Coronary artery (tissue), 2 donors: ENCODE data around the gene HNRNPA0.

ENCODE experiments used
- DNase-seq: peaks from one replicate; pipeline ENCODE4 v3.0.0-alpha.2; 2017; ENCODE audit warnings: low spot score
- H3K27ac ChIP-seq, 2 donors: fragments of 200-600 bp; sonication (generic); one replicate each; pipeline ENCODE4 v1.5.1; 2016 to 2019
- H3K4me3 ChIP-seq: fragments of 200-600 bp; sonication (generic); 2 replicates; pipeline ENCODE4 v1.5.1; 2016; ENCODE audit warnings: mild to moderate bottlenecking, moderate library complexity
- CTCF ChIP-seq: fragments of 200-600 bp; sonication (generic); IDR thresholded peaks from one replicate; pipeline ENCODE4 v1.5.1; 2019; ENCODE audit warnings: antibody characterized with exemption

HNRNPA0 gene

GRCh38 chr5:137727623-137728022 lies 26.5 kb downstream of the HNRNPA0 start:
- Histone ChIP-seq H3K27ac (no peak overlapping the region), H3K4me3 (no peak overlapping the region)
- no peak for DNase-seq
- TF ChIP-seq CTCF = no peak

- Histone ChIP-seq H3K4me3 (no peak overlapping the region), H3K27ac (no peak overlapping the region)
- TF ChIP-seq CTCF = no peak
- no peak for DNase-seq
Observed at GRCh38 chr5:137724251-137724650, 29.9 kb downstream of the HNRNPA0 start.

GRCh38 chr5:137718611-137719010 lies 35.6 kb downstream of the HNRNPA0 start:
- no peak overlapping the region for H3K27ac ChIP-seq
- TF ChIP-seq CTCF = no peak
- H3K4me3 ChIP-seq = no peak overlapping the region
- DNase-seq = no peak

- H3K4me3 ChIP-seq = no peak overlapping the region
- no peak for TF ChIP-seq CTCF
- DNase-seq = no peak
- H3K27ac ChIP-seq = no peak overlapping the region
Observed at GRCh38 chr5:137716337-137716736, 37.8 kb downstream of the HNRNPA0 start.

- TF ChIP-seq CTCF = no peak
- no peak overlapping the region for H3K4me3 ChIP-seq
- no peak for DNase-seq
- H3K27ac ChIP-seq = peak overlapping the region in 1 of 2 donors; percentile 17
Observed at GRCh38 chr5:137715456-137715855, 38.7 kb downstream of the HNRNPA0 start.

- H3K27ac ChIP-seq = peak overlapping the region in 1 of 2 donors; percentile 17
- no peak for TF ChIP-seq CTCF
- DNase-seq = no peak
- H3K4me3 ChIP-seq = no peak overlapping the region
Observed at GRCh38 chr5:137714946-137715345, 39.2 kb downstream of the HNRNPA0 start.

- TF ChIP-seq CTCF = no peak
- no peak overlapping the region for H3K27ac ChIP-seq
- no peak for DNase-seq
- no peak overlapping the region for H3K4me3 ChIP-seq
Observed at GRCh38 chr5:137714494-137714893, 39.7 kb downstream of the HNRNPA0 start.
